RWPE1 (cell line): ENCODE results near the gene RTN1.

ENCODE experiments used
- CTCF ChIA-PET: fragments of 350-600 bp; sonication (Branson Sonifier 250); formaldehyde crosslinking; extraction: SDS; loops from one replicate; lab custom pipeline; 2021; lab: Yijun Ruan, JAX
- POLR2A ChIA-PET: fragments of 400-600 bp; formaldehyde crosslinking; extraction: SDS; loops from one replicate; lab custom pipeline; 2020; ENCODE audit warnings: antibody characterized with exemption; ENCODE audit not compliant: low non-redundant PET; lab: Yijun Ruan, JAX
- DNase-seq: peaks from one replicate; pipeline ENCODE4 v3.0.0; 2012; ENCODE audit warnings: low spot score
- H3K27ac ChIP-seq: fragments of 450-650 bp; 2 replicates; pipeline ENCODE4 v1.5.1; 2017
- TF ChIP-seq, protein P1 (sequence below): fragments of 450-650 bp; conservative IDR thresholded peaks from 2 replicates; pipeline ENCODE4 v1.5.1; 2017; ENCODE audit warnings: low read depth, mild to moderate bottlenecking

The RTN1 gene

DNA sequence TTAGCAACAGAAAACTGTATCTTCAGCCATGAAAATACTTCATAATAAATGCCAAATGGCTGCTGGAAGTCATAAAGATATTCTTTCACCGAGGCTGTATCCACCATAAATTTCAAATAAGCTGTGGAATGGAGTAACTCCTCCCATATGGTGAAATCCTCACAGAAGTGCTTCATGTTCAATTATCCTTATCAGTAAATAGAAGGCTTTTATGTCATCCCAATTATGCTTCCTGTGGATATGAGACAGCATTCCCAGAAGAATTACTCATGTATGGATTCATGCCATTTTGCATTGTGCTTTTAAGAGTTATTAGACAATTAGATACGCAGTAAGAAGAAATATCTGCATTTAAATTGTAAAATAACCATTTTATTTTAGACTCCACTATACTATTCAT, 99.0 kb downstream of the RTN1 start:
- CTCF ChIA-PET, result no interaction called here
- no peak overlapping the region for H3K27ac ChIP-seq
- POLR2A ChIA-PET, result no interaction called here
- peak; percentile 50 for DNase-seq
- TF ChIP-seq, protein P1, sequence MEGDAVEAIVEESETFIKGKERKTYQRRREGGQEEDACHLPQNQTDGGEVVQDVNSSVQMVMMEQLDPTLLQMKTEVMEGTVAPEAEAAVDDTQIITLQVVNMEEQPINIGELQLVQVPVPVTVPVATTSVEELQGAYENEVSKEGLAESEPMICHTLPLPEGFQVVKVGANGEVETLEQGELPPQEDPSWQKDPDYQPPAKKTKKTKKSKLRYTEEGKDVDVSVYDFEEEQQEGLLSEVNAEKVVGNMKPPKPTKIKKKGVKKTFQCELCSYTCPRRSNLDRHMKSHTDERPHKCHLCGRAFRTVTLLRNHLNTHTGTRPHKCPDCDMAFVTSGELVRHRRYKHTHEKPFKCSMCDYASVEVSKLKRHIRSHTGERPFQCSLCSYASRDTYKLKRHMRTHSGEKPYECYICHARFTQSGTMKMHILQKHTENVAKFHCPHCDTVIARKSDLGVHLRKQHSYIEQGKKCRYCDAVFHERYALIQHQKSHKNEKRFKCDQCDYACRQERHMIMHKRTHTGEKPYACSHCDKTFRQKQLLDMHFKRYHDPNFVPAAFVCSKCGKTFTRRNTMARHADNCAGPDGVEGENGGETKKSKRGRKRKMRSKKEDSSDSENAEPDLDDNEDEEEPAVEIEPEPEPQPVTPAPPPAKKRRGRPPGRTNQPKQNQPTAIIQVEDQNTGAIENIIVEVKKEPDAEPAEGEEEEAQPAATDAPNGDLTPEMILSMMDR, result no peak

- H3K27ac ChIP-seq, result no peak overlapping the region
- TF ChIP-seq, protein P1, result no peak
- POLR2A ChIA-PET, result no interaction called here
- CTCF ChIA-PET, result no interaction called here
- DNase-seq, result no peak
Observed at GRCh38 chr14:59769586-59769985, 101.0 kb downstream of the RTN1 start.

GRCh38 chr14:59768855-59769375, 101.7 kb downstream of the RTN1 start:
- ChIA-PET CTCF (no interaction called here), POLR2A (no interaction called here)
- TF ChIP-seq, protein P1, result no peak
- H3K27ac ChIP-seq, result no peak overlapping the region
- DNase-seq, result peak; percentile 41

DNA sequence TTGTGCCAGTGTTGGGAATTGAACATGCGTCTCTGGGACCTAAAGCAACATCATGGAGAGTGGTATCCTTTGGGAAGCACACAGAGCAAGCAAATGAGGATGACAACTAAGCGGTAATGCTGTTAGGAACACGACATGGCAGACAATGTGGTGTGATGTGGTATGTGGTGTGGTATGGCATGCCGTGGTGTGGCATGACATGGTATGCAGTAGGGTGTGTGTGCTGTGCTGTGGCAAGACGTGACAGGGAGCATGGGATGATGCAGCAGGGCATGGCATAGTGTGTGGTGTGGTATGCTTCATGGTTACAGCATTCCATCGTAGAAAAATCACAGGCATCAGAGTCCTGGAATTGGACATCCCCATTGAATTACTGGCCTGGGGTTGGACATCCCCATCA, 108.7 kb downstream of the RTN1 start:
- POLR2A ChIA-PET, result no interaction called here
- CTCF ChIA-PET, result no interaction called here
- TF ChIP-seq, protein P1, result no peak
- DNase-seq, result no peak
- H3K27ac ChIP-seq, result no peak overlapping the region

GRCh38 chr14:59755409-59756135, 115.0 kb downstream of the RTN1 start:
- no peak for DNase-seq
- ChIA-PET POLR2A (no interaction called here), CTCF (no interaction called here)
- no peak overlapping the region for H3K27ac ChIP-seq
- TF ChIP-seq, protein P1, result no peak

- CTCF ChIA-PET, result no interaction called here
- TF ChIP-seq, protein P1, result no peak
Observed at GRCh38 chr14:59754256-59754655, 116.3 kb downstream of the RTN1 start.

More at GRCh38 chr14:59754256-59754655, 116.3 kb downstream of the RTN1 start:
- H3K27ac ChIP-seq, result no peak overlapping the region
- peak; percentile 10 for DNase-seq
- POLR2A ChIA-PET, result no interaction called here
